Inflammatory macrophage treated with lipopolysaccharide for 4 hours (primary cell): ENCODE measurements around the gene RGP1.

Experiments used
- DNase-seq: peaks from one replicate; pipeline ENCODE4 v3.0.0-alpha.2; 2020

The RGP1 gene

DNA sequence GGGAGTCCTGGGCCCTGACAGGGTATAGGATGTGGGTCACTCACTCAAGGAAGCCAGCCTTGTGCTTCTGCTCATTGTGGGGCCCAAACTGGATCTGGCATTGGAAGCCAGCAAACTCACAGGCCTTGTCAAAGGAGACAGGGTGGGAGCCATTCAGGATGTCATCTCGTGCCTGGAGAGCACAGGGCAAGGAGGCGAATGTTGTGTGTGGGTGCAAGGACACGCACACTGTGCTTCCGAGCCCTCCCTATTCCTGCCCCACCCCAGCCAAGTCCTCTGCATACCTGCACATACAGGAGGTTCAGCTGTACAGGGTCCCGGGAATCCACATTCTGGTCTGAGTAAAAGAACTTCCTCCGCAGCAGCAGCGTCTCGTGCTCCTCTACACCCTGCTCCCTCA, 25.2 kb upstream of the RGP1 start:
- DNase-seq = no peak

DNA sequence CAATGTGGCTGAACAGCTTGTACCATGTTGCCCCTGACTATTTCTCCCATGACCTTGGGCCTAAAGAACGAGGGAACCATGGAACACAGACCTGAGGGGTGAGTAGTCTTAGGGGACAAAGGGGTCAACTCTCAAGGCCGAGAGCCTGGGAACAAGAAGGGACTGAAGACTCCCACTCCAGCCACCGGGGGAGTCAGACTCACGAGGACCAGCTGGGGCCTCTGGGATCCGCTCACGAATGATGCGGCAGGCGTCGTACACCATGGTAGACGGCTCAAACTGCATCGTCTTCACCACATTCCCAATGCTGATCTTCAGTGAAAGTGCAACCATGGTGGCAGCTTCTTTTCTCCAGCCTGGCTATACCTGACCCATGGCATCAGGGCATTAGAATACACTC, 23.7 kb upstream of the RGP1 start:
- no peak for DNase-seq

DNA sequence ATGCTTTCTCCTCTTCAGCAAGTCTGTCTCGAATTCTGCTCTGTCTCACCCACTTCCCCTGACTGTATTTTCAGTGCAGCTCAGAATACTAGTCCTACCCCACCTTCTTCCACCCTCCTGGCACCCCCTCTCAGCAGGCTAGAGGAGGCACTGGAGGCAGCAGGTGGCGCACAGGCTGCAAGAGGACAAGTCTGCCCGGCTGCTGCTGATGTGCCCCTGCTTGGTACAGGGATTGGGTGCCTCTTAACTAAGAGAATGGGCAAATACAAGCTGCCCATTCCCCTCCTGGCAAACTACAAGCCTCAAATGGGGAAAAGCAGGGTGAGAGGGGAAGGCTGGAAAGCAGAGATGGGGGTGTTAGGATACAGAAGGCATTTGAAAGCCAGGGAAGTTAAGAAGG, 22.2 kb upstream of the RGP1 start:
- no peak for DNase-seq

DNA sequence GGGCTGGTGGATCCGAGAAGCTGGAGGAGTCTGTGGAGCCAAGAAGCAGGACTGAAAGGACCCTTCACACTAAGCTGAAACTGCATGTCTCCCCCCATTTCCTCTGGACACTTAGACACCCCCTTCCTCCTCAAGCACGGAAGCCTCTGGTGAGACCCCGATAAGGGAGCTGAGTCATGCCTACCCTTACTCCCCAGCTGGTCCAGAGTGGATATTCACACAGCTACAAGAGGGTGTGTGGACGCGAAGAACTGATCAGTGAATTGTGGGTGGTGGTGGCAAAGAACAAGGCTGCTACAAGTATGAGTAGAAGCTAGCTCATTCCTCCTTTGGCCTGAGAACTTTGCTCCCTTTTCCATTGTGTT, 21.4 kb upstream of the RGP1 start:
- DNase-seq = no peak

DNA sequence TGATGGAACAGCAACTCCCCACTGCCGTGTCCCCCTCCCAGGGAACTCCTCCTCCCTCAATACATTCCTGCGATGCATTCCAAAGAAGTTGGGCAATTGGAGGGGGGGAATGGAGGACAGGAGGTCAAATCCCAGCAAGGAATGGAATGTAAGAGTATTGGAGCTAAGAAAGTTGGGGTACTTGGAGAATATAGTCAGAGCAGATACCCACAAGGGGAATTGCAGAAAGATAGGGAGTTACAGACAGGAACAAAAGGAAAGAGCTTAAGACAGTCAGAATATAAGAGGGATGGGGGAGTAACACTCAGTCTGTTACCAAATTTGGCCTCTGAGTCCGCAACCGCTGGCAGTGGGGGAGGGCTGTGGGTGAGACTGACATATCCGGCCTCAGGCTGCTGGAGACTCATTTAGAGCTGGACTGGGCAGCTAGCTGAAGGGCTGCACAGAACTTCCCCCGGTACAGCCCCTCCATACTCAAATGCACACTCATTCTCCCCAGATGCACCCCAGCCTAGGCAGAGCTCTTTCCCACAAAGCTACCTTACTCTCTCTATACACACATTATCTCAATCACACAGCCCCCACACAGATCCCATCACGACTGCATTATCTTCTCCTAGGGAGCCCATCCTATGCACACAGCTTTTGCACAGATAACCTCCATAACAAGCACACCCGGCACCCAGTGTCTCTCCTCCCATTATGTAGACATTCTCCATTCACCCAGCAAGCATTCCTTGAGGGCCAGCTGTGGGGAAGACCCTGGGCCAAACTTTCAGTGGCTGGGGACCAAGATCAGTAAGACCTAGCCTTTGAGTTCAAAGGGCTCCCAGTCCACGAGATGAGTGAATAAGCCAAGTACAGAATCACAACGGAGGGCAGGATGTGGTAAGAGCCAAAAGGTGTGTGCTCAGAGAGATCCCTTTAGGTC, 20.8 kb upstream of the RGP1 start:
- peak; percentile 74 for DNase-seq

DNA sequence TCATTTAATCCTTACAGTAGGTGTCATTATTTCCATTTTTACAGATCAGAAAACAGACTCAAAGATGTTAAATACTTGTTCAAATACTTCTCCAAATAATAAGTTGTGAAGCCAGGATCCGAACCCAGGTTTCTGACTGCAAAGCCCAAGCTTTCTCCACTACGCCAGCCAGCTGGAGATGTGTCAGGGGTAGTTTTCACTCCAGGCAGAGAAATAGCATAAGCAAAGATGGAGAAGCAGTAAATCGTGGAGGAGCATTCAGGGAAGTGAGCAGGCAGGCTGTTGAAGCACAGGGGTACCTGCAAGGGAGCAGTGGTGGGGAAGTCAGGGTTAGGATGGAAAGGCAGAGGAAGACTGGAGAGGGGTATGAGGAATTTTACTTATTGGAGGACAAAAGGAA, 20.0 kb upstream of the RGP1 start:
- no peak for DNase-seq

DNA sequence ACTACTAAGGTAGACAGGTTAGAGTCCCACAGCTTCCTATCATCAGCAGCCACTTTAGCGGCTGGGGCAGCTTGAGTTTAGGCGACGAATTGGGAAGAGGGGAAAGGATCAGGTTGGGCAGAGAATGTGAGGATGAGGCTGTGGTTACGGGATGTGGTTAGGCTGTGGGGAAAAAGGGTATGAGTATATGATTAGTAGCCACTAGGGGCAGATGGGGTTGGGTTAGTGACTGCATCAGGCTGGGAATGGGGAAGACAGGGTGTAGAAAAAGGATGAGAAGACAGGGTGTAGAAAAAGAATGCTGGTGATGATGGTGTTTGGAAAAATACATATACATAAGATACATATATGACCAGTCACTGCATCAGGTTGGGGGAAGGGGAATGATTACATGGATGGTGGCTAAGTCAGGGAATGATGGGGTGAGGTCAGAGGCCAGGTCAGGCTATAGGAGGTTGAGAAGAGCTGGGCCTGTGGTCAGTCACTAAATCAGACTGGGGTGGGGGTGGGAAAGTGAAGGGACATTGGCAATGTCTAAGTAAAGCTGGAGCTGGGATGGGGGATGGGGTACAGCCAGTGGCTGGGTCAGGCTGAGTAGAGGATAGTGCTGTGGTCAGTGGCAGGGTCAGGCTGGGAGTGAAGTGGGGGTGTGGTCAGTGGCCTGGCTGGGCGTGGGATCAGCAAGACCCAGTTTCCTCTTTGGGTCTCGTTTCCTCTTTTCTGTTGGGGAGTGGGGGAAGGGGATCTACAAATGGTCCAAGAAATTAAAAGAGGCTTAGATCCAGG, 19.2 kb upstream of the RGP1 start:
- DNase-seq = peak; percentile 84

DNA sequence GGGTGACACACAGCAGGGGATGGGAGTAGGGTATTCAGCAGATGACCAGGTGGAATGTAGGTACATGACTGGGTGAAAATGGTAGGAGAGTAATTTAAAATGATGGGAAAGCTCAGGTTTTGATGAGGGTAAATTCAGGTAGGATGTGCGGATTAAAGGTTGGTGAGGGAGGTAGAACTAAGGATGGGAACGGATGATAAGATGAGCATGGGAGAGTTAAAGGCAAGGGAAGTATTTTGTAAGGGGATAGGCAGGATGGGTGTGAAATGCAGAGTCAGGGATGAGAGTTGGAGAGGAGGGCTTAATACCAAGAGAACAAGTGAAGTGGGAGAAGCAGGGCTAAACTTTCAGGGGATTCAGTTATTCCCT, 18.6 kb upstream of the RGP1 start:
- DNase-seq = no peak

DNA sequence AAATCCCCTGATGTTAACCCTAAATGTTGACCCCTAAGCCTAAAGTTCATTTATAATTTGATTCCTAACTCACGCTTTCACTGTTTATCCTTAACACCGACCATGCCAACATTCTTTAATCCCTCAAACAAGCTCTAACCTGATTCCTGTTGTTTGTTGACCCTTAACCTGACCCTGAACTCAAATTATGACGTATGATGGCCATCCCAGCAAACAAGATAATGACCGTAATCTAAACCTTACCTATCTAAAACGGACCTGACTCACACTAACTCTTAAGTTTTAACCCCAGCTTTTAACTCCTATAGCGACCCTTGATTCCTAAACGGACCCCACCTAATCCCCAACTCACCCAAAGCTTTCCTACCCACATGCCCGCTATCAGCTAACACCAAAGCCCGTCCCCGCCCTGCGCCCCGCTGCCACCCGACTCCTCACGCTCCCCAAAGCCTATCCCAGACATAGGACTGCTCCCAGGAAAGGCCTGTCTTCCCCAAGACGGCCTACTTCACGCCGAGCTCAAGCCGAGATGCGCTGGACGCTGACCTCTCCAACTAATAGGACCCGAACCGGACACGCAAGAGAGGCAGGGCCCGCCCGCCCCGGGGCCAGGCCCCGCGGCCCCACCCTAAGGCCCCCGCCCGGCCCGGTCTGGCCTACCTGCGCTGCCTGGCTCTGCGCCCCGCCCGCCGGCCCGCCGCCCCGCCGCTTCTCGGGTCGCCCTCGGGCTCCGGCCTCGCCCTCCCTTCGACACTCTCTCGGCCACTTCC, 17.5 kb upstream of the RGP1 start:
- DNase-seq = no peak

DNA sequence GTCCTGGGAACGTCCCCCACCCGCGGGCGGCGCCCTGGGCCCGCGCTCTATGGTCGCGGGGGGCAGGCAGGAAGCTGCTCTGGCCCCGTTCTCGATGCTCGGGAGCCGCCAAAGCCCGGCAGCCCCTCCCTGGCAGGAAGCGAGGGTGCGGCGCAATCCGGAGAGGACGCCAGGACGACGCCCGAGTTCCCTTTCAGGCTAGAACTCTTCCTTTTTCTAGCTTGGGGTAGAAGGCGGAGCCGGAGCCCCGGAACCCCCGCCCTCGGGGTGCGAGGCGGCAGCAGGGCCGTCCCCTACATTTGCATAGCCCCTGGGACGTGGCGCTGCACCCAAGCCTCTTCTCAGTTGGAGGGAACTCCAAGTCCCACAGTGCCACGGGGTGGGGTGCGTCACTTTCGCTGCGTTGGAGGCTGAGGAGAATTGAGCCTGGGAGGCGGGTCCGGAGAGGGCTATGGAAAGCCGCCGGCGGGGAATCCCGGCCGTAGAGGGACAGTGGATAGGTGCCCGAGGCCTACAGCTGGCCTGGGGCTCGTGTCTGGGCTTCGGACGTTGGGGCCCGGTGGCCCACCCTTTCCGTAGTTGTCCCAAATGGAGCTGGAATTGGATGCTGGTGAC, 16.8 kb upstream of the RGP1 start, which contains the start of the genes CREB3 and TLN1:
Gene CREB3, plus strand, starts transcription at position 482 of the 615 bp plus-strand sequence. Its CDS starts 107 bp downstream, at position 589.
Gene TLN1, minus strand, starts transcription at position 11 of the 615 bp plus-strand sequence. CDS start 6,501 bp downstream, outside the sequence.
- peak; percentile 100 for DNase-seq

DNA sequence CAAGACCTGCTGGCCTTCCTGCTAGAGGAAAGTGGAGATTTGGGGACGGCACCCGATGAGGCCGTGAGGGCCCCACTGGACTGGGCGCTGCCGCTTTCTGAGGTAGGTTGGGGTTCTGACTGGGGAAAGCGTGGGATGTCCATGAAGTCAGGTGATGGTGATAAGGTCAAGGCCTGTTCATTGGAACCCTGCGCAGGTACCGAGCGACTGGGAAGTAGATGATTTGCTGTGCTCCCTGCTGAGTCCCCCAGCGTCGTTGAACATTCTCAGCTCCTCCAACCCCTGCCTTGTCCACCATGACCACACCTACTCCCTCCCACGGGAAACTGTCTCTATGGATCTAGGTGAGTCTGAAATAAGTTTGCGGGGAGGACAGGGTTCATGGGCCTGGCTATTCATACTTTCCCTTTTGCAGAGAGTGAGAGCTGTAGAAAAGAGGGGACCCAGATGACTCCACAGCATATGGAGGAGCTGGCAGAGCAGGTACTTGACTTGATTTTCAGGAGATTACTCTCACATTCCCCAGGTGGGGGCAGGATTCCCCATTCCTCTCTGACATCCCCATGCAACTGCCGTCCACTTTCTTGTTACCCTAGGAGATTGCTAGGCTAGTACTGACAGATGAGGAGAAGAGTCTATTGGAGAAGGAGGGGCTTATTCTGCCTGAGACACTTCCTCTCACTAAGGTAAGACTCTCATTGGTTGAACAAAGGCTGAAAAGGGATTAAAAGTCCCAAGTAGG, 16.1 kb upstream of the RGP1 start:
- DNase-seq = peak; percentile 55

DNA sequence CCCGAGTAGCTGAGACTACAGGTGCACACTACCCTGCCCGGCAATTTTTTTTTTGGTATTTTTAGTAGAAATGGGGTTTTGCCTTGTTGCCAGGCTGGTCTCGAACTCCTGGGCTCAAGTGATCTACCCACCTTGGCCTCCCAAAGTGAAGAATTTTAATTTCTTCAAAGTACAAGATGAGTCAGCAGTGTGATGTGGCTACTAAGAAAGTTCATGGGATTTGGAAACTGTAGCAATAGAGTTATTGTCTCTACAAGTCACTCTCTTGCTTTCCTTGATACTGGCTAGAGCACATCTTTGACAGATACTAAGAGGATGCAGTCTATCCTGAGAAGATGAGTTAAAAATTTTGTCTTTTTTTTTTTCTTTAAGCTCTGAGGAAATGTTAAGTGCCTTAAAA, 15.0 kb upstream of the RGP1 start:
- DNase-seq = no peak

DNA sequence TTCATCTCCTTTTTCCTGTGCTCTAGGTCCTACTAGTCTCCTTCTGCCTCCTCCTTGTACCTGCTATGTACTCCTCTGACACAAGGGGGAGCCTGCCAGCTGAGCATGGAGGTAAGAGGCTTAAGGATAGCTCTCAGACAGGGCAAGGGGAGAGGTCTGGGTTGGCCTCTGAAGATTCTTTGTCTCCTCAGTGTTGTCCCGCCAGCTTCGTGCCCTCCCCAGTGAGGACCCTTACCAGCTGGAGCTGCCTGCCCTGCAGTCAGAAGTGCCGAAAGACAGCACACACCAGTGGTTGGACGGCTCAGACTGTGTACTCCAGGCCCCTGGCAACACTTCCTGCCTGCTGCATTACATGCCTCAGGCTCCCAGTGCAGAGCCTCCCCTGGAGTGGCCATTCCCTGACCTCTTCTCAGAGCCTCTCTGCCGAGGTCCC, 12.9 kb upstream of the RGP1 start:
- peak; percentile 65 for DNase-seq

DNA sequence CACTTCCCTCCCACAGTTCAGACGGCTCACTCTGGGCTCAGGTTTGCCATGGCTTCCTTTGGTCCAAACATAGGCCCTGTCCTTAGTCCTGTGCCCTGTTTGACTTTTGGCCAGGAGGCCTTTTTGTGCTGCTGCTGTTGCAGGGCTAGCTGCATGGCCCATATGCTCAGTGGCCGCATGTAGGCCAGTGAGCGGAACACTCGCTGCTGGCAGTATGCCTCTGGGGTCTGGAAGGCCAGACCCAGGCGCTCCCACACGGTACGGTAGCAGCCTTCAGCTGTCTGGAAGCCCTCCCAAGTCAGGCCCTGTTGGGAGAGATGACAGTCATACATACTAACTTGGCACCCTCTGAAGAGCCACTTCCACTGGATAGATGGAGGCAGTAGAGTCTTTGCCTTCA, 11.9 kb upstream of the RGP1 start:
- no peak for DNase-seq

DNA sequence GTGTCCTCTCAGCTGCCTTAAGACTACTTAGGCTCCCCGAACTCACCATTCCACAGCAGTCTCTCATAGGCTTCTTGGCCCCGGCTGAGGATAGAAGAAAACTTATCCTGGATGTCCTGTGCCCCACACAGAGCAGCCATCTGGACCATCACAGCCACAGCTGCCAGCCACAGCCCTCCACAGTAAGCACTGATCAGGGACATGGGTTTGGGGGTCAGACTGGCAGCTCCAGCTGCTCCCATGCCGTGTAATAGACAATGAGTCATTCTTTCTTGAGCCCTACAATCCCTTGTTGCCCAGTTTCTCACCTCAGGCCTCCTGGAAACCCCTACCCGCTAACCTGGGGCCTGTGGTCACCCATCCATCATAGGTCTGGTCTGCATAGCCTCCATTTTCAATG, 10.9 kb upstream of the RGP1 start:
- DNase-seq = no peak

DNA sequence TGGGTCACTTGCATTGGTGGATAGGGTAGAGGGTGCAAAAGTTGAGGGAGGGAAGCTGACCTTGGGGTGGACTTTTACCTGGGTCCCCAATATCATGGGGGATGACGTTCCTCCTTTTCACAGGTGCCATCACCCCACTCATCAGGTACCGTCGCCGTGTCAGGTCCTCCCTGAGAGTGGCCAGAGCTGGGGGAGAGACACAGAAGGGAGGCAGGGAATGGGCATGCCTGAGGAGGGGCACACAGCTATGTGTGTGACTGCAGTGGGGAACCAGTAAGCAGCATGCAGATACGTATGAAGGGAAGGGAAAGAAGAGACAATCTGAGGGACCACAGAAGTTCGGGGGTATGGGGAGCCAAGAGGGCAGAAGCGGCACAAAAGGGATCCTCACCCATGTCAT, 10.2 kb upstream of the RGP1 start:
- no peak for DNase-seq

DNA sequence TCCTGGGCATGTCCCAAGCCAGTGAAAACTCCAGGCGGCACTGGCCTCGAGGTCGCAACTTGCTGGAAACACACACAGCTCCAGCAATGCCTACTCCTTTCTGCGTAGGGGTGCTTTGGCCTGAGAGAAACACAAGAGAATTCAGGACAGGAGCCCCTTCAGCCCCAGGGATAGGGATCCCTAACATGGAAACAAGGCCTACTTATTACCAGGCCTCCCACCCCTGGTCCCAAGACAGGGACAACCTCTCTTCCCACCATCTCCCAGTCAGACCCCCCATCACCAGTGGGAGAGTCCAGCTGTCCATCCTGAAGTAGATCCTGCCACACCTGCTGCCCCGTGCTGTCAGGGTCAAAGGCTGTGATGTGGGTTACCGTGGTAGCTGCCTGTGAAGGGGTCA, 8.8 kb upstream of the RGP1 start:
- DNase-seq = no peak

DNA sequence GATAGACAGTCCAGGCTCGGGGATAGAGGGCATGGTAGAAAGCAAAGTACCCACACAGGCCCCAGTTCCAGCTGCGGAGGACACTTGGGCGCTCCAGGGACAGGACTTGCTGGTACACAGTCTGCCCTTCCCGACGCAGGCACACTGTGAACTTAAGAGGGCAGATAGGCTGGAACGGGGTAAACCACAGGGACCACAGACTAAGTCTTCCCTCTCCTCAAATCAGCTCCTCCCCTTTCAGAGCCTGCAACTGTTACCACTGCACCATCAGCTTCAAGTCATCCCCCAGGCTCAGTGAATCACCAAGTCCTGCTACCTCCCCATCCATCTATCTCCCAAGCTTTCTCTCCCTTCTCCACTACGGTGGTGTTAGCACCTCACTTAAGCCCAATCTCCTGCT, 7.3 kb upstream of the RGP1 start:
- no peak for DNase-seq

DNA sequence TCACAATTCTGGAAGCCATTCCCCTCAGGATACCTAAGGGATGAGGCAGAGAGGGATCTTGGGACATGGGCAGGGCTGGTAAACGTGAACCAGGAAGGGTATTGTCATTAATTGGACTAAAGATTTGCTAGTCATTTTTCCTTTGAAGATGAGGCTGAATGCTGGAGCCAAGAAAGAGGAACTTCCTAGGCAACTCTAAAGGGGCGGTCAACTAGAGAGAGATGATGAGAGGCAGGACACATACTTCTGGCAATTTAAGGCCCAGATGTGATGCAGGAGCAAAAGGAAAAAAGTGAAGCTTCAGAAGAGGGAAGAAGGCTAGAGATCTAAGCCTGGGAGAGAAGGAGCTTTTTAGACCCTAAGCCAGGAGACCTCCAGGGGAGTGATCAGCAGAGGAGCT, 5.6 kb upstream of the RGP1 start:
- DNase-seq = no peak

DNA sequence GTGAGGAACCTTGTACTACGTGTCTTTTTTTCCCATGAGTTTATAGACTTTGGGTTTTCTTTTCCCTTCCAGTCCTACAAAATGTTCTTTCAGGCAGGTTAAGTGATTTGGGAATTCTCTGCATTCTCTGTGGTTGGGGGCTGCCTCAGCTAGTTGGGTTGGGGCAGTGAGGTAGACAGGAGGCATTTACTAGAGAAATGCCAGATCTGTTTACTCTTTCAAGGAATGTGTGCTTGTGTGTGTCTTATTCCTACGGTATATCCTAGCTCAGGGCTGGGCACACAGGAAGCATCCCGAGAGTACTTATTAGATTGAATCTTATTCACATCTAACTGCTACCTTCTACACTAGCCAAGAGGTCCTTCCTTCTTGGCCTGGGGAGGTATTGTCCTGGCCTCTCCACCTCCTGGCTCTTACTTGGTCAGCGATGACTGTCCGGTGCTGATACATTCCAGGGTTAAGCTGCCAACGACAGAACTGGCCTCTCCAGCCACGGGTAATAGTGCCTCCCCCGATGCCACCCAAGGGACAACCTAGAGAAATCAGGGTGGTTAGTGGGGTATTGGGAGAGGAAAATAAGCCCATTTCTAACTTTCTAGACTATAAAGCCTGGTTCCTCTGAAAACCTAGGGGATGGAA, 5.1 kb upstream of the RGP1 start:
- no peak for DNase-seq

DNA sequence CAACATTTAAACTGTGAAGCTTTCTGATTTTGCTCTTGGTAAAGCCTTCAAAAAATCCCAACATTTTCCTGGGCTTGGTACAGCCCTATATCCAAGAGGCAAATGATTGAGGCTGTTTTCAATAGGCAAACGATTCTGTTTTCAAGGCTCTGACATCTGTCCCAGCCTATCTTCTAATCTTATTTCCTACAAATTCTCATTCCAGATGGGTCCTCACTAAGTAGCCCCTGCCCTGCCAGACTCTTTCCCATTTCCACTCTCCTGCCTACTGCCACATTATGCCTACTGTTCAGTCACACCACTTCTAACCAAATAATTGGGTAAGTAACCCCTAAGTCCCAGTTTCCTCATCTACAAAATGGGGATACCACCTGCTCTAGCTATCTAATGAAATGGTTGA, 3.5 kb upstream of the RGP1 start:
- DNase-seq = no peak

DNA sequence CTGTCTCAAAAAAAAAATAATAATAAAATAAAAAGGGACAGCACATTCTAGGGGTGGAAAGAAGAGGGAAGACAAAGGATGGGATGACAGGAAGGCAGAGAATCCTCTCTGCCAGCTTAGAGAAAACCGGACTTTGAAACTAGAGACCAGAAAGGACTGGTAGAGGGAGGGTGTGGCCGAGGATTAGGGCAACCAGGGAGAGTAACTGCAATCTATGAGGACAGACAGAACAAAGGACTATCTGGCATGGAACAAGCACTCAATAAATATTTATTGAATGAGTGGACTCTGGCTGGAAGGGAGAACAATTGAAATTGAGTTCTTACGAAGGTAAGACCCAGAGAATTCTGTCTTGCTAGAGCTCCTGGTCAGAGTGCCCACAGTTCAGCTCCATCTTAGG, 2.5 kb upstream of the RGP1 start:
- DNase-seq = no peak
